OCI-LY7 (cell line): ENCODE measurements around the gene KIAA0513.

Experiments used
- EZH2phosphoT487 ChIP-seq: fragments of 200-600 bp; sonication (generic); IDR thresholded peaks from 2 replicates; pipeline ENCODE4 v1.6.1; 2018; ENCODE audit warnings: low read depth, borderline replicate concordance, mild to moderate bottlenecking, mixed run types, antibody characterized with exemption, low read length, moderate library complexity, mixed read lengths
- TF ChIP-seq, protein P1 (sequence below): fragments of 200-600 bp; sonication (generic); conservative IDR thresholded peaks from 2 replicates; pipeline ENCODE4 v1.5.1; 2014; ENCODE audit warnings: mild to moderate bottlenecking, antibody characterized with exemption, low read length, moderate library complexity, mixed read lengths

DNA sequence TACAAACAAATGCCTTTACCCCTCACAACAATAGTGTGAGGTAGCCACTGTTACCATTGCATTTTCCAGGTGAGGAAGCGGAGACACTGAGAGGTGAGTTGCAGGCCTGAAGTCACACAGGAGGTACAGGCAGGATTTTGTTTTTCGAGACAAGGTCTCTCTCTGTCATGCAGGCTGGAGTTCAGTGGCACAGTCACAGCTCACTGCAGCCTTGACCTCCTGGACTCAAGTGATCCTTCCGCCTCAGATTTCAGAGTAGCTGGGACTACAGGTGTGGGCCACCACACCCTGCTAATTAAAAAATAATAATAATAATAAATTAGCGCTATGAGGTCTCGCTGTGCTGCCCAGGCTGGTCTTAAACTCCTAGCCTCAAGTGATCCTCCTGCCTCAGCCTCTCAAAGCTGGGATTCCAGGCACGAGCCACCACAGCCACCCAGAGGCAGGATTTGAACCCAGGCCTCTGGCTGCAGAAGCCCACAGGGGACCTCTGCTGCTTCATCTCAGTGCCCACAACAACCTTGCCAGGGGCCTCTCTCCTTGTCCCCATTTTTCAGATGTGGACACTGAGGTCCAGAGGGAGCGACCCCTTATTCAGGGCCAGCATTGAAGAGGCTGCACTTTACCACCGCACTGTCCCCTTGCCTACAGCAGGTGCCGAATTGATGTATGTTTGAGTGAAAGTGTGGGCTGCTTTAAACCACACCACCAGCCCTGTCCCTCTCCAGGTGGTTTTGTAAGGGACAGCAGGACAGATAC lies 100.7 kb downstream of the KIAA0513 start:
- TF ChIP-seq, protein P1, sequence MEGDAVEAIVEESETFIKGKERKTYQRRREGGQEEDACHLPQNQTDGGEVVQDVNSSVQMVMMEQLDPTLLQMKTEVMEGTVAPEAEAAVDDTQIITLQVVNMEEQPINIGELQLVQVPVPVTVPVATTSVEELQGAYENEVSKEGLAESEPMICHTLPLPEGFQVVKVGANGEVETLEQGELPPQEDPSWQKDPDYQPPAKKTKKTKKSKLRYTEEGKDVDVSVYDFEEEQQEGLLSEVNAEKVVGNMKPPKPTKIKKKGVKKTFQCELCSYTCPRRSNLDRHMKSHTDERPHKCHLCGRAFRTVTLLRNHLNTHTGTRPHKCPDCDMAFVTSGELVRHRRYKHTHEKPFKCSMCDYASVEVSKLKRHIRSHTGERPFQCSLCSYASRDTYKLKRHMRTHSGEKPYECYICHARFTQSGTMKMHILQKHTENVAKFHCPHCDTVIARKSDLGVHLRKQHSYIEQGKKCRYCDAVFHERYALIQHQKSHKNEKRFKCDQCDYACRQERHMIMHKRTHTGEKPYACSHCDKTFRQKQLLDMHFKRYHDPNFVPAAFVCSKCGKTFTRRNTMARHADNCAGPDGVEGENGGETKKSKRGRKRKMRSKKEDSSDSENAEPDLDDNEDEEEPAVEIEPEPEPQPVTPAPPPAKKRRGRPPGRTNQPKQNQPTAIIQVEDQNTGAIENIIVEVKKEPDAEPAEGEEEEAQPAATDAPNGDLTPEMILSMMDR, result no peak
- no peak for TF ChIP-seq EZH2phosphoT487
